Stimulated activated CD4-positive, alpha-beta T cell treated with anti-CD3 and anti-CD28 coated beads, Interleukin-15, amount 100 ng/mL, for 24 hours (primary cell): Measurements from ENCODE around the gene PRR35.
"Not testable (repeated sequence)": the region's sequence is repeated elsewhere in the genome, so short reads cannot be mapped to it uniquely, and the experiment has no call there.

ENCODE experiments used
- DNase-seq: peaks from one replicate; pipeline ENCODE4 v3.0.0-alpha.2; 2020

PRR35 gene

DNA sequence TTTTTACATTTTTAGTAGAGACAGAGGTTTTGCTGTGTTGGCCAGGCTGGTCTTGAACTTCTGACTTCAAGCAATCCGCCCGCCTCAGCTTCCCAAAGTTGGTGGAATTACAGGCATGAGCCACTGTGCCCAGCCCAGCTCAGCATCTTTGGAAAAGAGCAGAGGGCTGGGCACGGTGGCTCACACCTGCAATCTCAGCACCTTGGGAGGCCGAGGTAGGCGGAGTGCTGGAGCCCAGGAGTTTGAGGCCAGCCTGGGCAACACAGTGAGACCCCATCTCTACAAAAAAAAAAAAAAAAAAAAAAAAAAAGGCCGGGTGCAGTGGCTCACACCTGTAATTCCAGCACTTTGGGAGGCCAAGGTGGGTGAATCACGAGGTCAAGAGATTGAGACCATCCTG is 37.5 kb downstream of the PRR35 start:
- DNase-seq = not testable (repeated sequence)

DNA sequence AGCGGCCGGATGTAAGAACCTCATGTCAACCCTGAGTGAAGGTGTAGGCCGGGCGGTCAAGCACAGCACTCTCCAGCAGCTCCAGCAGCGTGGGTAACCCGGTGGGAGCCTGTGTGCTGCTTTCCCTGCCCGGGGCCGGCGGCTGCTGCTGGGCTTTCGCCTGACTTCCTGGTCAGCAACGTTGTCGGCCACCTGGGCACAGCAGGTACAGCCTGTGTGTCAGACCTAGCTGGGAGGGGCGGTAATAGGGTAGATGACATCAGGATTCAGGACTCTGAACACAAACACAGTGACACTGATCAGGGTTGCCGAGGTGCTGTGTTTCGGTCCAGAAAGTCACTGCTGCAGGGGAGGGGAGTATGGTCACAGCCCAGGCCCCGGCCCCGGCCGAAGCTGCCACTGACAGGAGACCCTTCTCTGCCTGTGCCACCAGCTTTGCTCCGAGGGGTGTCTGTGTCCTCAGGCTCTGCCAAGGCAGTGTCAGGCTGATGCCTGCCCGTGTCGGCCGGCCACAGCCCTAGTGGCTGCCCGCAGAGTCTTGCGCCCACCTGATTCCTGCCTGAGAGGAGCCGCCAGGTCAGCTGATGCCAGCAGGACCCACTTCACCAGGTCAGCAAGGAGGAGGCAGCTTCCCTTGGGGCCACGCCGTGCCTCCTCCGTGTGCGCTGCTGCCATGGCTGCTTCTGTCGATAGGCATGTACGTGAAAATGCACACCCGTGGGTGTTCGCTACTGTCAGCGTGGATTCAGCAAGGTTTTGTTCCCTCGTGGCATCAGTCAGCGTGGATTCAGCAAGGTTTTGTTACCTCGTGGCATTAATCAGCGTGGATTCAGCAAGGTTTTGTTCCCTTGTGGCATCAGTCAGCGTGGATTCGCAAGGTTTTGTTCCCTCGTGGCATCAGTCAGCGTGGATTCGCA is 38.9 kb downstream of the PRR35 start:
- DNase-seq = no peak

DNA sequence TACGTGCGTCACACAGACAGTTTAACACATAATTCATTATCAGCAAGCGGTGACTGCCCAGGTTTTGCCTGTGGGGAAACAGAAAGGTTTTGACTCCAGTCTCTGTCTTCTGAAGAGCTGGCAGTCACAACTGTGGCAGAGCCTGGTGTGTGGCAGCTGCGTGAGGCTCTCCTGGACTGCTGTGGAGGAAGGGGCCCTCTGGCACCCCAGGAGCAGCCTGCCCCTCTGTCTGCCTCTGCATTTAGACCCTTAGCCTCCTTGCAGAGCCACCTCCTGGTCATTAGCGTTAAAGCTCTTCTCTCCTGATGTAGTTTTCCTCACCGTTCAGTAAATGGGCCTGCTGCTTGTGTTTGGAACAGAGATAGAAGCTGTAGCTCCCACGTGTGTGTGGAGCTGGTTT is 40.6 kb downstream of the PRR35 start:
- no peak for DNase-seq

DNA sequence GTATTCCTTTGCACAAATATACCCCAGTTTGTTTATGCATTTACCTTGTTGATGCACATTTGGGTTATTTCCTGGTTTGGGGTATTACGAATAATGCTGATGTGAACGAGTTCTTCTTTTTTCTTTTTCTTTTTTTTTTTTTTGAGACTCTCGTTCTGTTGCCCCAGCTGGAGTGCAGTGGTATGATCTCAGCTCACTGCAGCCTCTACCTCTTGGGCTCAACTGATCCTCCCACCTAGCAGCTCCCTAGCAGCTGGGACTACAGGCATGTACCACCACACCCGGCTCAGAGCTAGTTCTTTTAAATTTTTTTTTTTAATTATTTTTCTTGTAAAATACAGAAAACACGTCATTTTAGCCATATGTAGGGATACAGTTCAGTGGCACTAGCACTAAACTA is 43.7 kb downstream of the PRR35 start:
- DNase-seq = no peak

DNA sequence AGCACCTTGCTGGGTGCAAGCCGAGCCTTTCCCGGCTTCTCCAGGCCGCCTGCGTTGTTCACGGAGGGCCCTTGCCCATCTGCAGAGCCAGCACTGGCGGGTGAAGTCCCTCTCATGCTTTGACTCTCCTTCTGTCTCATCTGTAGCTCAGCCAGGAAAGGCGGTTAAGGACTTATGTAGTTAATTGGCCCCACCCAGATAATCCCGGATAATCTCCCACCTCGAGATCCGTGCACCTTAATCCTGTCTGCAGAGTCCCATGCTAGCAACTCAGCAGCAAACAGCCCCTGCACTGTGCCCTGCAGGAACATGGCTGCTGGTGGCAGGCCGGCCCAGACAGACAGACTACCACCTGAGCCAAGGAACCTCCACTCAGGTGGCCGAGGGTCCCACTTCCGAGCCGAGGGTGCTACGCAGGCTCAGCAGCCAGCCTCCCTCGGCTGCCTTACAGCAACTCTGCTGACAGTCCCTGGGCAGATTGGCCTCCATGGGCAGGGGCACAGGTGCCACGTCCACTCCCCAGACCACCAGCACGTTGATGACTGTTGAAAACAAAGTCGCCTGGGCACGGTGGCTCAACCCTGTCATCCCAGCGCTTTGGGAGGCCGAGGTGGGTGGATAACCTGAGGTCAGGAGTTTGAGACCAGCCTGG is 46.6 kb downstream of the PRR35 start:
- no peak for DNase-seq

DNA sequence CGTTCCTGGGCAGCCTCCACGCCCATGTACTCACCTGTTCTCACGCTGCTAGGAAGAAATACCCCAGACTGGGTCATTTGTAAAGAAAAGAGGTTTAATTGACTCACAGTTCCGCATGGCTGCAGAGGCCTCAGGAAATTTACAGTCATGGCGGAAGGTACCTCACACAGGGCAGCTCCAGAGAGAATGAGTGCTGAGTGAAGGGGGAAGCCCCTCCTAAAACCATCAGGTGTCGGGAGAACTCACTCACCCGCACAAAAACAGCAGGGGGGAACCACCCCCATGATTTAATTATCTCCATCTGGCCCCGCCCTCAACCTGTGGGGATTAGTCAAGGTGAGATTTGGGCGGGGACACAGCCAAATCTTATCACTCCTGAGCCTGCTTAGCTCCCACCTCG is 47.8 kb downstream of the PRR35 start:
- peak; percentile 77 for DNase-seq

DNA sequence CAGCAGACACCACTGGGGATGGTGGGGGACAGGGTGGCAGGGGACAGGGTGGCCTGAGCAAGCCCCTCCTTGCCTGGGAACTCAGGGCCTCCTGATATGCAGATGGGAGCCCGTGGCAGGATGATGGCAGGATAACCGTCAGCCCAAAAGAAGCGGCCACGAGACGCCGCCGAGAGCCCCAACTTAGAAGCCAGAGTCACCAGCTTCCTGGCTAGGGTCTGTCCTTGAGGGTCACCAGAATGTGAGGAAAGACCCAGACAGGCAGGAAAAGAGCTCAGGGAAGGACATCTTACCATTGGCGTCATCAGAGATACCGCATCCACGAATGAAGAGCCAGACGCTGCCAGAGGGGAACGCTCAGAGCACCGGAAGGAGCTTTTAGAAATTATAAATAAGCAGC is 49.1 kb downstream of the PRR35 start:
- no peak for DNase-seq

DNA sequence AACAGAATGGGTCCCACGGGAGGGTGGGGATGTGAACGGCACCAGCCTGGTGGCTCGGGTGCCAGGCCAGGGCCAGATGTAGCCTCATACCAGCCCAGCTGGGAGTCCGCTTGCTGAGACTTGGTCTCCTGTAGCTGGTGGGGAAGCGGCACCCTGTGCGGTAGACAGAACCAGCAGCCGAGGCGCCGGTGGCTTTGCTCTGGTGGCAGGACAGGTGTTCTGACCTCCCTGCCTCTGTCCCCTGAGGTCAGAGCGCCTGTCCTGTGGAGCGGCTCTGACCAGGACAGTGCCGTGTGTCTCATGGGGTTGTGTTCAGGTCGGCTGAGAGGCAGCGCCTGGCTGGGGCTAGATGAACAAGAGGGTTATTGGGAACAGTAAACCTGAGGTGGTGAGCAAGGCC is 49.8 kb downstream of the PRR35 start:
- no peak for DNase-seq

DNA sequence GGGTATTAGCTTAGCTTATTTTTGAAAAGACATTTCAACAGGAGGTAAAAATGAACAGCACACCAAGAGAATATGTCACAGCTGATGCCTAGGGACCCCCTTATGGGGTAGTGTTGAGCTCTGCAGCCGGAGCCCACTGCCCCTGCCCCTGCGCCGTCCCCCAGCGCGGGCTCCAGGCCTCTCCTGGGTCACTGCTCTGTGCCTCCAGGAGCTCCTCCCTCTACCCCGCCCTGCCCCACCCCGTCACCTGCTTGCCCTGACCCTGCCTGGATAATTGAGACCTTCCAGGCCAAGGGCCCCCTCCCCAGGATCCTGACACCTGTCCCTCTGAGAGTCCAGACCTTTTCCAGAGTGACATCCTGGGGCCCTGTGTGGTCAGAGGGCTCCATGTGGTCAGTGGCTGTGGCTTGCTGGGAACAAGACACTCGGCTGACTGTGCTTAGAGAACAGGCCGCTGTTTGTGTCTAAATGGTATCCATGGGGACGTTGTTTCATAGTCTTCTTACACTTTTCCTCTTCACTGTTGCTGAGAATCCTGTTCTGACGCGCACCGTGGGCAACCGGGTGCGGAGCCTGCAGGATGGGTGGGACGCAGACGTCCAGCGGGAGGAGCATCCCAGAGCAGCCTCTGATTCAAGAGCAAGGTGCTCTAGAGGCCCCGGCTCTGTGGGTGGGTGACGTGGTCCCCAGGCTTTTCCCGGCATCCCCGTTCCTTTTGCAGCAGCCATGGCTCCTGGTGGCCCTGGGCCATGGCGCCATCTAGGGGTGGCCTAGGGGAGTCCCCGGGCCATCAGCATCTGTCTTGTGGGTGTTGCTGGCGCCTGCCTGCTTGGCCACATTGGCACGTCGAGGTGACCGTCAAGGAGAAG is 50.6 kb downstream of the PRR35 start:
- peak; percentile 77 for DNase-seq

DNA sequence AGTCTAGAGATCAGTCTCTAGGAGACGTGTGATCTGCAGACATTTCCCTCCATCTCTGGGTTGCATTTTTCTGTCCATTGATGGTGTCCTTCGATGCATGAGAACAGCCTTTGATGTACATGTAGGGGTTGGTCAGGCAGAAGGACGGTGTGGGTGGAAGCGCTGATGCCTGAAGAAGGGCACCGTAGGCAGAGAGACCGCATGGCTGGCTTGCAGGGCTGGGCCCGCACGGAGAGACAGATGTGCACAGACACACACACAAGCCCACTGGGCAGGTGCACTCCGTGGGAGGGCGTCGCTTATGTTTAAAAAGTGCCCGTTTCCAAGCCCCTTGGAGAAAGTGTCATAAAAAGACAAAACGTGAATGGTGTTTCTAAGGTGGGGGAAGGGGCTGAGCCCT is 54.9 kb downstream of the PRR35 start:
- DNase-seq = no peak
